Endometrial microvascular endothelial cells (primary cell): Measurements from ENCODE around the gene KIF2C. TPM values are rescaled to one million over a fixed set of nuclear protein-coding genes. Genes with fewer than 3 reads are reported as not detected.
"Not testable (repeated sequence)": the region's sequence is repeated elsewhere in the genome, so short reads cannot be mapped to it uniquely, and the experiment has no call there.

Experiments used
- in situ Hi-C: cut with HindIII; loops from 2 replicates; pipeline ENCODE4 v1.10.0; 2017; ENCODE audit warnings: low sequenced_read_pairs, low pct_unique_long_range_greater_than_20kb; ENCODE audit errors: inconsistent ontology term
- total RNA-seq: library from RNA; depleted of rRNA; stranded (reverse); fragments of >200 nt; gene quantifications from one replicate; pipeline ENCODE4 v1.2.3, GENCODE V29; 2015; ENCODE audit errors: inconsistent ontology term

The KIF2C gene
- total RNA-seq, 1 donor from 2014 or later: 37.8 TPM

DNA sequence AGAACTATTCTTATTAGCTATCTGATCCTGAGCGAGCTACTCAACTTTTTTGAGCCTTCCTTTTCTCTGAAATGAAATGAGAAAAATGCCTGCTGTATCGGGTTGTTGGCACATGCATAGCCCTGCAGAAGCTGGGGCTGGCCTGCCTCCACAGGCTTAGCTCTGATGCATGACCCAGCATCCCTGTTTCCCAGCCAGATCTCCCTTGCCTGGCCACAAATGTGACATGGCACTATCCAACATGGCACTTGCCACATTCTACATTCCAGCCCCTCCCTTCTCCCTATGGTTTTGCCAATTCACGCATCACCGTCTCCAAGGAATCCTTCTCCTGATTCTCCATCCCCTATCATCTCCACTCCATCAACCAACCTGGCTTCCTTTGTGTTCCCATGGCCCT lies 22.5 kb upstream of the KIF2C start:
- in situ Hi-C loops: no loop called here

- in situ Hi-C loops: no loop called here
Observed at GRCh38 chr1:44717653-44718052, 22.0 kb upstream of the KIF2C start.

DNA sequence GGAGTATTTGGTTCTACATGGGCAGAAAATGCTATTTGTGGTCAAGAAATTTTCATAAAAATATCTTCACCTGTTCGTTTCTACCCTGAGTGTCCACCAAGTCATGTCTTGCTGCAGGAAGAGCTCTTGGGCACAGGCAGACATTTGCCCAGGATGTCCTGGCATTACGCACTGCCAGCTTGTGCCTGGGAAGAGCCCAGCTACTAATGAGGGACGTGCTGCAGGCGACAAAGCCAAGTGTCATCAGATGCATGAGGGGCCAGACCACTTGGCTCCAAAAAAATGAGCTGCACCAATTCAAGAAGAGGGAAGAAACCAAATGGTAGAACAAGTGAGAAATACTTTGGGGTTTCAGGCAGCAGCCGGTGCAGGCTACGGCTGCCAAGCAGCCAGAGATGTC lies 21.5 kb upstream of the KIF2C start:
- in situ Hi-C loops: no loop called here

- in situ Hi-C loops: no loop called here
Observed at GRCh38 chr1:44719318-44719717, 20.3 kb upstream of the KIF2C start.

DNA sequence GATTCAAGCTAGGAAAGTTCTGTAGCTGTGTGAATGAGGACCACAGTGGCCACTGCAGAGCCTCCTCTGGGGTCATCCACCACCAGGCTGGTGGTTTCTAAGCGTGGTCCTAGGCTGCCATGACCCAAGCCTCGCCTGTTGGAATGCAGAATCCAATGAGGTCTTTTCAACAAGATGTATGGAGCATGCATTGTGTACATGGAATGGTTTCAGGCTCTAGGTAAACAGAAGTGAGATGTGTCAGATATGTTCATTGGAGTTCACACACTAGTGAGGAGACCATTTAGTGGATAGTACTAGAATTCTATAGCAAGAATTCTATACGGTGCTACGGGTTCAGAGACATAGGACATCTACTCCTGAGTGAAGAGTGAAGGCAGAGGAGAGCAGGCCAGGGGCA lies 19.4 kb upstream of the KIF2C start:
- in situ Hi-C loops: no loop called here

- in situ Hi-C loops: no loop called here
Observed at GRCh38 chr1:44721485-44722361, 17.9 kb upstream of the KIF2C start.

DNA sequence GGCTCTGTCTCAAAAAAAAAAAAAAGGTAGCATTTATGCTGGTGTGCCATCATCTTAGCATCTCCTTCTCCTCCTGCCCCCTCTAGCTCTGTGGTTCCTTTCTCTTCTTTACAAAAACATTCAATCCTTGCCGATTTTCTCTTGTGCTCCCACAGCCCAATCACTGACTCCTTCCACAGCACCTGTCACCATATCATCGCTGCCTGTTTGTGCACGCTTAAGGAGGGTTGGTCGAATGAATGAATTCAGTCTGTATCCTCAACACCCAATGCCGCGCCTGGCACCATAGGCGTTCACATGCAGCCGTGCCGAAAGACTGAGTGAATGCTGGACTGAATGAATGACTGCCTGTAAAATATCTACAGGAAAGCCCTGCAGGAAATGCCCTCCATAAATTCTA lies 16.6 kb upstream of the KIF2C start:
- in situ Hi-C loops: no loop called here

- in situ Hi-C loops: no loop called here
Observed at GRCh38 chr1:44723496-44724295, 15.9 kb upstream of the KIF2C start.

- in situ Hi-C loops: no loop called here
Observed at GRCh38 chr1:44724296-44724954, 15.2 kb upstream of the KIF2C start.

GRCh38 chr1:44724955-44725698 lies 14.5 kb upstream of the KIF2C start:
- in situ Hi-C loops: no loop called here

GRCh38 chr1:44730741-44731512 lies 8.7 kb upstream of the KIF2C start, which contains the start of gene RNU5D-1:
Gene RNU5D-1, minus strand, starts transcription at chr1:44731170.
- in situ Hi-C loops: no loop called here

DNA sequence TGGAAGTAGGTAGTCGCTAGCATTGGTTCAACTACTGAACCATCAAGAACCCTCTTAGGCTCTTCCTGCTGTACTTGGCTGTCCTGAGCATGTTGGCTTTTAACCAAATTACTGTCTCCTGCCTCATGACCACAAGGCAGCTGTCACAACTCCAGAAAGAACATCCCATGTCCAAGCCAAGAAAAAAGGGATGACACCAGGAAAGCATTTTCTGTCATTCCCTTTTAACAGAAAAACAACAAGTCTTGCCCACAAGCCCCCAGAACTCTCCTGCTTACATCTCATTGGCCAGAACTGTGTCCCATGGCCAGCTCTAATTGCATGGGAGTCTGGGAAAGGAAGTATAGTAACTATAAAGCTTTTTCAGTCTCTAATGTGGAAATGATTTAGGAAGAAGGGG lies 6.3 kb upstream of the KIF2C start:
- in situ Hi-C loops: no loop called here

- in situ Hi-C loops: no loop called here
Observed at GRCh38 chr1:44733784-44734183, 5.9 kb upstream of the KIF2C start.

DNA sequence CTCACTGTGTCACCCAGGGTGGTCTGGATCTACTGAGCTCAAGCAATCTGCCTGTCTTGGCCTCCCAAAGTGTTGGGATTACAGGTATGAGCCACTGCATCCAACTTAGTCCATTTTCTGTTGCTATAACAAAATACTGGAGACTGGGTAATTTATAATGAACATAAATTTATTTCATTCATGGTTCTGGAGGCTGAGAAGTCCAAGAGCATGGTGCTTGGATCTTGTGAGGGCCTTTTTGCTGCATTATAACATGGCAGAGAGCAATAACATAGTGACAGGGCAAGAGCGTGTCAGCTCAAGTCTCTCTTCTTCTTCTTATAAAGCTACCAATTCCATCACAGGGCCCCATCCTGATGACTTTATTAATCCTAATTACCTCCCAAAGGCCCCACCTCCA lies 3.6 kb upstream of the KIF2C start:
- in situ Hi-C loops: no loop called here

DNA sequence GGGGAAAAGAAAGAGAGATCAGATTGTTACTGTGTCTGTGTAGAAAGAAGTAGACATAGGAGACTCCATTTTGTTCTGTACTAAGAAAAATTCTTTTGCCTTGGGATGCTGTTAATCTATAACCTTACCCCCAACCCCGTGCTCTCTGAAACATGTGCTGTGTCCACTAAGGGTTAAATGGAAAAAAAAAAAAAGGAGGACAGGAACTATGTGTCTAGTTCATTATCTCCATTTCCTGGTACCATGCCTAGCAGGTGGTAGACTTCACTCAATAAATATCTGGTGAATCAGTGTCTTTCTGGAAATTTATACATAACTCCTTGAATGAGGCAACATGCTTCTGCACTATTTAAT lies 707 bp upstream of the KIF2C start:
- in situ Hi-C loops: not testable (repeated sequence)

GRCh38 chr1:44740179-44740617 lies 561 bp downstream of the KIF2C start:
- in situ Hi-C loops: no loop called here

DNA sequence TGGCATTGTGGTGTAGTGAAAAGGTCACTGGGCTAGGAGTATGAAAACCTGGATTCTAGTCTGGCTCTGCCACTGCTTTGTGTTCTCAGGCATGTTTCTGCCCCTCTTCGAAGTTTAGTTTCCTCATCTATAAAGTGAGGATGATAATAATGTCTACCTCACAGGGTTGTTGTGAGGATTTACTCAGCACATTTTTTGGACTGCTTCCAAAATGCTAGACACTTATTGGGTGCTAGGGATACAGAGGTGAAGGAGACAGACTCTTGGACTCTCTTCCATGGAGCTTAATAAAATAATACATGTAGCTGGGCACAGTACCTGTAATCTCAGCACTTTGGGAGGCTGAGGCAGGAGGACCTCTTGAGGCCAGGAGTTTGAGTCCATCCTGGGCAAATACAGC lies 3.6 kb downstream of the KIF2C start:
- in situ Hi-C loops: no loop called here

GRCh38 chr1:44747878-44748277 lies 8.2 kb downstream of the KIF2C start:
- in situ Hi-C loops: no loop called here
